ENCODE measurements around the gene NKG7. TPM values are rescaled to one million over a fixed set of nuclear protein-coding genes. Genes with fewer than 3 reads are reported as not detected.

The NKG7 gene
- total and polyA plus RNA-seq, 2 of the 13 experiments (the other 11 are each of a cell fraction or from before 2014, with no cell fraction given): 0.40 TPM; not detected in 1

DNA sequence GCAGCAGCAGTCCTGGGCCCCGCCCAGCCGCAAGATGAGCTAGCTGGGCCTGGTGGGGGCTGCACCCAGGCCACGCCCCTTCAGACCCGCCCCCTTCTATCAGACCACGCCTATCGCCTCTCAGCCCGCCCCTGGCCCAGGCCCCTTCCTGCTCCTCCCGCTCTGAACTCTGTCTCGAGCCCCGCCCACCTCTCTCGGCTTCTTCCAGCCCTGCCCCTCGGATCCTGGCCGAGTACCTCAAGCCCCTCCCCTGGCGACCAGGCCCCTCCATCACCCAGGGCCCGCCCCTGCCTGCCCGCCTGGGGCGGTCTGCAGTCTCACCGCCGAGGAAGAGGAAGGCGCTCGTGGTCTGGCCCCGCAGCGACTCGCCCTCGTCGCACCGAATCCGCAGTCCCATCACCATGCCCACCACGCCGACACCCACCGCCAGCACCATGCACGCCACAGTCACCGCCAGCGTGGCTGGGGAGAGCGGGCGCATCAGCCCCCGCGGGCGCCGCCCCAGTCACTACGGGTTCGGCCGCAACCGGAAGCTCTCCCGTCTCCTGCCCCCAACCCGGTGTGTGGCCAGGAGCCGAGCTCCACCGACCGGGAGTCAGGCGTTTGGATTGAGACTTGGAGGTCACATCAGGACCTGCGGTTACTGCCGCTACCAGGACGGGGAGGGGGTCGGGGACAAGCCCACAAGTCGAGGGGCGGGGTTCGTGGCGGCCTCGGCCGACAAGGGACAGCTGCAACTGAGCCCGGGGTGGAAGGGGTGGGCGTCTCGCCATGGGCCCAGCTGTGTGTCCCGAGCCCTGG lies 4.7 kb downstream of the NKG7 start (continued):
- TF ChIP-seq ATF2 (CRISPR knock-in tag; IDR thresholded peaks at IDR 0.05): peak; percentile 39; the same call in 1 of the 2 replicates
- no peak for TF ChIP-seq ZNF296 (CRISPR knock-in tag; conservative IDR thresholded peaks at IDR 0.05)
- TF ChIP-seq ZNF609 (CRISPR knock-in tag; IDR thresholded peaks at IDR 0.05; ENCODE audit: borderline replicate concordance): 0 out of 2 replicates have a peak, but pooled peaks have one; percentile 68
- no peak; the same call in 1 of the 2 replicates for TF ChIP-seq NCOR1 (IDR thresholded peaks at IDR 0.05; ENCODE audit: borderline replicate concordance, low read length)
- TF ChIP-seq, protein P1, sequence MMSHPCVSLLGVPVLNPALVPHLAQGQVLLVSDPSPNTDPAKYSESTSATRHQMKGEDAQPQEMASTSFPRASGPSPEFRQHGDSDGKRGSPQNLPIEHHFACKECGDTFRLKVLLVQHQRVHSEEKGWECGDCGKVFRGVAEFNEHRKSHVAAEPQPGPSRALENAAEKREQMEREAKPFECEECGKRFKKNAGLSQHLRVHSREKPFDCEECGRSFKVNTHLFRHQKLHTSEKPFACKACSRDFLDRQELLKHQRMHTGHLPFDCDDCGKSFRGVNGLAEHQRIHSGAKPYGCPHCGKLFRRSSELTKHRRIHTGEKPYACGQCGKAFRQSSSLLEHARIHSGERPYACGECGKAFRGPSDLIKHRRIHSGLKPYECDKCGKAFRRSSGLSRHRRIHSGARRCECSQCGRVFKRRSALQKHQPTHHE (CRISPR knock-in tag; IDR thresholded peaks at IDR 0.05; ENCODE audit: borderline replicate concordance): 0 out of 2 replicates have a peak, but pooled peaks have one; percentile 20
- TF ChIP-seq POLR2A (IDR thresholded peaks at IDR 0.05; ENCODE audit: insufficient read depth in 1 of 2, low read depth in 2 of 2, low read length in 2 of 2): peak in 1 of 2 experiments; percentile 82
- TF ChIP-seq ZMYM4 (CRISPR knock-in tag; IDR thresholded peaks at IDR 0.05): peak; percentile 51; the same call in 1 of the 2 replicates
- TF ChIP-seq, protein P2, sequence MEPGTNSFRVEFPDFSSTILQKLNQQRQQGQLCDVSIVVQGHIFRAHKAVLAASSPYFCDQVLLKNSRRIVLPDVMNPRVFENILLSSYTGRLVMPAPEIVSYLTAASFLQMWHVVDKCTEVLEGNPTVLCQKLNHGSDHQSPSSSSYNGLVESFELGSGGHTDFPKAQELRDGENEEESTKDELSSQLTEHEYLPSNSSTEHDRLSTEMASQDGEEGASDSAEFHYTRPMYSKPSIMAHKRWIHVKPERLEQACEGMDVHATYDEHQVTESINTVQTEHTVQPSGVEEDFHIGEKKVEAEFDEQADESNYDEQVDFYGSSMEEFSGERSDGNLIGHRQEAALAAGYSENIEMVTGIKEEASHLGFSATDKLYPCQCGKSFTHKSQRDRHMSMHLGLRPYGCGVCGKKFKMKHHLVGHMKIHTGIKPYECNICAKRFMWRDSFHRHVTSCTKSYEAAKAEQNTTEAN (CRISPR knock-in tag; conservative IDR thresholded peaks at IDR 0.05): 0 out of 2 replicates have a peak, but pooled peaks have one; percentile 8
- peak; percentile 80 for TF ChIP-seq SALL1 (CRISPR knock-in tag; IDR thresholded peaks at IDR 0.05)
- TF ChIP-seq TBX2 (CRISPR knock-in tag; IDR thresholded peaks at IDR 0.05; ENCODE audit: borderline replicate concordance): peak; percentile 31; the same call in 1 of the 2 replicates
- TF ChIP-seq STAG1 (CRISPR knock-in tag; IDR thresholded peaks at IDR 0.05): no peak; the same call in 1 of the 2 replicates
- peak; percentile 71; the same call in 1 of the 2 replicates for TF ChIP-seq ZNF234 (CRISPR knock-in tag; conservative IDR thresholded peaks at IDR 0.05)
- no peak for TF ChIP-seq ZNF670 (CRISPR knock-in tag; IDR thresholded peaks at IDR 0.05; ENCODE audit: borderline replicate concordance)
- no peak for TF ChIP-seq SYNCRIP (IDR thresholded peaks at IDR 0.05; ENCODE audit: insufficient read depth, low read depth, low read length)
- no peak for TF ChIP-seq U2AF1 (optimal IDR thresholded peaks at IDR 0.05; ENCODE audit: low read depth, low read length)
- peak; percentile 60; the same call in 1 of the 2 replicates for TF ChIP-seq SP1 (IDR thresholded peaks at IDR 0.05)
- TF ChIP-seq SP1 (CRISPR knock-in tag; IDR thresholded peaks at IDR 0.05): peak; percentile 93
- no peak for TF ChIP-seq ZFYVE20 (CRISPR knock-in tag; IDR thresholded peaks at IDR 0.05; ENCODE audit: borderline replicate concordance, low read depth)
- TF ChIP-seq CHCHD3 (CRISPR knock-in tag; IDR thresholded peaks at IDR 0.05): 0 out of 2 replicates have a peak, but pooled peaks have one; percentile 47
- TF ChIP-seq ZBTB20 (CRISPR knock-in tag; IDR thresholded peaks at IDR 0.05; ENCODE audit: borderline replicate concordance, low read depth): peak; percentile 28; the same call in 1 of the 2 replicates

All from HepG2 (cell line).